A549 (cell line): ENCODE results near the gene PCDHB4.
"Not testable (repeated sequence)": the region's sequence is repeated elsewhere in the genome, so short reads cannot be mapped to it uniquely, and the experiment has no call there.

ENCODE experiments used
- BCL3 ChIP-seq: fragments of >200 bp; sonication (Bioruptor Twin); formaldehyde crosslinking; IDR thresholded peaks from 3 replicates; pipeline ENCODE4 v1.6.1; 2016
- CBX2 ChIP-seq: fragments of 200-600 bp; sonication (generic); IDR thresholded peaks from 2 replicates; pipeline ENCODE4 v1.6.1; 2016; ENCODE audit warnings: low read depth, mild to moderate bottlenecking, borderline replicate concordance
- CEBPB ChIP-seq, 2 experiments: fragments of >200 bp in 1 of 2; sonication (Bioruptor Twin) in 1 of 2; formaldehyde crosslinking in 1 of 2; IDR thresholded peaks; 2 replicates each; pipeline ENCODE4 v1.6.1; 2012 to 2016
- CTCF ChIP-seq: fragments of >200 bp; sonication (Bioruptor Twin); formaldehyde crosslinking; IDR thresholded peaks from 3 replicates; pipeline ENCODE4 v1.5.1; 2016
- FOSL2 ChIP-seq, 2 experiments: fragments of 450-650 bp in 1 of 2; fragments of >200 bp in 1 of 2; sonication (Bioruptor Twin) in 1 of 2; formaldehyde crosslinking; IDR thresholded peaks; 2 replicates each; pipeline versions ENCODE4 v1.5.0 to v1.6.1; 2016 to 2020; ENCODE audit warnings: mild to moderate bottlenecking in 1 of 2, moderate library complexity in 1 of 2
- MAZ ChIP-seq: fragments of 150-350 bp; IDR thresholded peaks from 2 replicates; pipeline ENCODE4 v1.6.1; 2014; ENCODE audit warnings: antibody characterized with exemption, low read depth, low read length, borderline replicate concordance
- POLR2A ChIP-seq: IDR thresholded peaks from 2 replicates; pipeline ENCODE4 v1.6.1; 2012; ENCODE audit warnings: mild to moderate bottlenecking, low read length
- RFX5 ChIP-seq: fragments of 450-650 bp; IDR thresholded peaks from 2 replicates; pipeline ENCODE4 v1.7.1; 2014; ENCODE audit warnings: antibody characterized with exemption, mild to moderate bottlenecking, moderate library complexity

- TF ChIP-seq CEBPB (IDR thresholded peaks at IDR 0.05); CBX2; POLR2A; BCL3; CTCF; FOSL2 (IDR thresholded peaks at IDR 0.05); FOSL2 (CRISPR knock-in tag; IDR thresholded peaks at IDR 0.05); RFX5; MAZ: not testable (repeated sequence)
Measured at GRCh38 chr5:141174291-141175104, 52.9 kb downstream of the PCDHB4 start.
